ENCODE data around the gene KIAA1755.

DNA sequence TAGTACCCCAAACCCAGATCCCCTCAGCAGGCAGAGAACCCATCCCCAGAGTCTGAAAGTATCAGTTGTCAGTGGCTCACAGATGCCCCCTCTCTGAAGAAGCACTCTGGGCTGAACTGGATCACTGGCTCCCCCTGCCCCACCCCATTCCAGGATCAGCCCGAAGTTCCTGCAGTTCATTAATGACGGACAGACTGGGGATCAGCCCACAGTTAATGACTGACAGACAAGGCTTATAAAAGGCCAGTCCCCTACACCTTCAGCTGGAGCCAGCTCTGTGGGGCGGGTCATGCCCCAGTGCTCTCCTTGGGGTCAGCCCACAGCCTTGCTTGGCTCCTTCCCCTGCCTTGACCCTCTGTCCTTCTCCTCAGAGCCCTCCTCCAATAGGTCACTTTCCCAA lies 21.7 kb downstream of the KIAA1755 start:
- TF ChIP-seq, protein P1, sequence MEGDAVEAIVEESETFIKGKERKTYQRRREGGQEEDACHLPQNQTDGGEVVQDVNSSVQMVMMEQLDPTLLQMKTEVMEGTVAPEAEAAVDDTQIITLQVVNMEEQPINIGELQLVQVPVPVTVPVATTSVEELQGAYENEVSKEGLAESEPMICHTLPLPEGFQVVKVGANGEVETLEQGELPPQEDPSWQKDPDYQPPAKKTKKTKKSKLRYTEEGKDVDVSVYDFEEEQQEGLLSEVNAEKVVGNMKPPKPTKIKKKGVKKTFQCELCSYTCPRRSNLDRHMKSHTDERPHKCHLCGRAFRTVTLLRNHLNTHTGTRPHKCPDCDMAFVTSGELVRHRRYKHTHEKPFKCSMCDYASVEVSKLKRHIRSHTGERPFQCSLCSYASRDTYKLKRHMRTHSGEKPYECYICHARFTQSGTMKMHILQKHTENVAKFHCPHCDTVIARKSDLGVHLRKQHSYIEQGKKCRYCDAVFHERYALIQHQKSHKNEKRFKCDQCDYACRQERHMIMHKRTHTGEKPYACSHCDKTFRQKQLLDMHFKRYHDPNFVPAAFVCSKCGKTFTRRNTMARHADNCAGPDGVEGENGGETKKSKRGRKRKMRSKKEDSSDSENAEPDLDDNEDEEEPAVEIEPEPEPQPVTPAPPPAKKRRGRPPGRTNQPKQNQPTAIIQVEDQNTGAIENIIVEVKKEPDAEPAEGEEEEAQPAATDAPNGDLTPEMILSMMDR (conservative IDR thresholded peaks at IDR 0.05; ENCODE audit: low read length) = no peak
- no peak for TF ChIP-seq EZH2phosphoT487 (IDR thresholded peaks at IDR 0.05; ENCODE audit: borderline replicate concordance)
